H9 (cell line): ENCODE measurements around the gene MGLL. TPM values are rescaled to one million over a fixed set of nuclear protein-coding genes. Genes with fewer than 3 reads are reported as not detected.

Source experiments
- DNase-seq: peaks from one replicate; pipeline ENCODE4 v3.0.0-alpha.2; 2017
- H2AFZ ChIP-seq: one replicate; pipeline ENCODE4 v1.6.1; 2013; ENCODE audit warnings: mild to moderate bottlenecking, low read length, control low read depth, moderate library complexity
- H2AK5ac ChIP-seq: 2 replicates; pipeline ENCODE4 v1.6.1; 2013; ENCODE audit warnings: low read length, control low read depth, mixed read lengths; ENCODE audit not compliant: insufficient read length
- H2BK120ac ChIP-seq: one replicate; pipeline ENCODE4 v1.6.1; 2013; ENCODE audit warnings: low read depth, mild to moderate bottlenecking, low read length, control low read depth, inconsistent platforms; ENCODE audit not compliant: poor library complexity, severe bottlenecking
- H2BK12ac ChIP-seq: 2 replicates; pipeline ENCODE4 v1.6.1; 2013; ENCODE audit warnings: low read length, control low read depth, mixed read lengths, low read depth; ENCODE audit not compliant: insufficient read length
- H2BK15ac ChIP-seq: 2 replicates; pipeline ENCODE4 v1.6.1; 2013; ENCODE audit warnings: low read depth, low read length, control low read depth
- H2BK20ac ChIP-seq: one replicate; pipeline ENCODE4 v1.6.1; 2013; ENCODE audit warnings: low read depth, mild to moderate bottlenecking, low read length, control low read depth, inconsistent platforms; ENCODE audit not compliant: poor library complexity, severe bottlenecking
- H2BK5ac ChIP-seq: 2 replicates; pipeline ENCODE4 v1.6.1; 2013; ENCODE audit warnings: low read length, control low read depth, mixed read lengths; ENCODE audit not compliant: insufficient read length
- H3K14ac ChIP-seq: 2 replicates; pipeline ENCODE4 v1.6.1; 2013; ENCODE audit warnings: low read length, control low read depth; ENCODE audit not compliant: insufficient read depth
- H3K18ac ChIP-seq: 2 replicates; pipeline ENCODE4 v1.6.1; 2013; ENCODE audit warnings: low read depth, mild to moderate bottlenecking, mixed read lengths, low read length, control low read depth; ENCODE audit not compliant: insufficient read length
- H3K23ac ChIP-seq: 2 replicates; pipeline ENCODE4 v1.6.1; 2013; ENCODE audit warnings: low read length, control low read depth, mixed read lengths, low read depth; ENCODE audit not compliant: insufficient read length
- H3K23me2 ChIP-seq: 2 replicates; pipeline ENCODE4 v1.6.1; 2013; ENCODE audit warnings: low read depth, mild to moderate bottlenecking, mixed read lengths, low read length, control low read depth; ENCODE audit not compliant: insufficient read length, poor library complexity, severe bottlenecking
- H3K27ac ChIP-seq: 2 replicates; pipeline ENCODE4 v1.5.1; 2013; ENCODE audit warnings: low read length, control low read depth, mixed read lengths, low read depth; ENCODE audit not compliant: insufficient read length
- H3K27me3 ChIP-seq: 2 replicates; pipeline ENCODE4 v1.6.1; 2013; ENCODE audit warnings: low read length, control low read depth, inconsistent platforms; ENCODE audit not compliant: insufficient read depth
- H3K4ac ChIP-seq: 2 replicates; pipeline ENCODE4 v1.6.1; 2013; ENCODE audit warnings: low read depth, mild to moderate bottlenecking, control low read depth, inconsistent platforms, low read length, moderate library complexity
- H3K4me1 ChIP-seq: 2 replicates; pipeline ENCODE4 v1.6.1; 2013; ENCODE audit warnings: low read length, control low read depth, inconsistent platforms; ENCODE audit not compliant: insufficient read depth
- H3K4me2 ChIP-seq: 2 replicates; pipeline ENCODE4 v1.6.1; 2013; ENCODE audit warnings: low read length, control low read depth, mixed read lengths; ENCODE audit not compliant: insufficient read length, insufficient read depth
- H3K56ac ChIP-seq: 2 replicates; pipeline ENCODE4 v1.6.1; 2013; ENCODE audit warnings: low read depth, mild to moderate bottlenecking, mixed read lengths, low read length, control low read depth; ENCODE audit not compliant: insufficient read length
- H3K79me1 ChIP-seq: 2 replicates; pipeline ENCODE4 v1.6.1; 2013; ENCODE audit warnings: low read depth, mild to moderate bottlenecking, moderate library complexity, low read length, control low read depth, inconsistent platforms; ENCODE audit not compliant: insufficient read depth, poor library complexity, severe bottlenecking
- H3K79me2 ChIP-seq: 2 replicates; pipeline ENCODE4 v1.6.1; 2013; ENCODE audit warnings: low read length, control low read depth, inconsistent platforms; ENCODE audit not compliant: insufficient read depth
- H3K9ac ChIP-seq: 2 replicates; pipeline ENCODE4 v1.6.1; 2013; ENCODE audit warnings: low read length, control low read depth, mixed read lengths; ENCODE audit not compliant: insufficient read length; ENCODE audit errors: extremely low read depth
- H3K9me3 ChIP-seq: one replicate; pipeline ENCODE4 v1.6.1; 2013; ENCODE audit warnings: low read depth, low read length, inconsistent platforms; ENCODE audit not compliant: control insufficient read depth
- H3T11ph ChIP-seq: one replicate; pipeline ENCODE4 v1.6.1; 2013; ENCODE audit warnings: mild to moderate bottlenecking, low read length, control low read depth, inconsistent platforms
- H4K20me1 ChIP-seq: one replicate; pipeline ENCODE4 v1.6.1; 2013; ENCODE audit not compliant: control insufficient read depth, insufficient read length, insufficient read depth
- H4K5ac ChIP-seq: 2 replicates; pipeline ENCODE4 v1.6.1; 2013; ENCODE audit warnings: low read depth, mild to moderate bottlenecking, mixed read lengths, low read length, control low read depth; ENCODE audit not compliant: insufficient read length
- H4K8ac ChIP-seq: replicated peaks from 2 replicates; pipeline ENCODE4 v1.6.1; 2013; ENCODE audit warnings: low read length, control low read depth, mixed read lengths, low read depth; ENCODE audit not compliant: insufficient read length
- H4K91ac ChIP-seq: 2 replicates; pipeline ENCODE4 v1.6.1; 2013; ENCODE audit warnings: low read depth, mild to moderate bottlenecking, moderate library complexity, mixed read lengths, low read length, control low read depth; ENCODE audit not compliant: insufficient read length
- H3K27ac Mint-ChIP-seq, 3 experiments: 2 replicates in 2 of 3; 3 replicates in 1 of 3; pipeline ENCODE4 v1.8.0; 2020 to 2021; ENCODE audit warnings: mixed read lengths in 3 of 3, mild to moderate bottlenecking in 1 of 3, moderate library complexity in 1 of 3
- H3K27me3 Mint-ChIP-seq: 2 replicates; pipeline ENCODE4 v1.8.0; 2021; ENCODE audit warnings: low read depth, mild to moderate bottlenecking, moderate library complexity, mixed read lengths
- H3K36me3 Mint-ChIP-seq, 3 experiments: 2 replicates in 2 of 3; 3 replicates in 1 of 3; pipeline ENCODE4 v1.8.0; 2020 to 2021; ENCODE audit warnings: low read depth in 3 of 3, mixed read lengths in 3 of 3; ENCODE audit not compliant: insufficient read depth in 1 of 3
- H3K4me1 Mint-ChIP-seq, 2 experiments: 2 replicates each; pipeline ENCODE4 v1.8.0; 2020; ENCODE audit warnings: mixed read lengths in 2 of 2
- H3K4me3 Mint-ChIP-seq, 2 experiments: 2 replicates in 1 of 2; 3 replicates in 1 of 2; pipeline ENCODE4 v1.8.0; 2020 to 2021; ENCODE audit warnings: mild to moderate bottlenecking in 2 of 2, mixed read lengths in 2 of 2, moderate library complexity in 1 of 2
- H3K9me3 Mint-ChIP-seq, 2 experiments: 2 replicates in 1 of 2; 3 replicates in 1 of 2; pipeline ENCODE4 v1.8.0; 2020; ENCODE audit warnings: mild to moderate bottlenecking in 2 of 2, mixed read lengths in 2 of 2, moderate library complexity in 1 of 2
- WGBS: extraction: QIAGEN DNeasy Blood & Tissue Kit; methylation state at CpG from one replicate; pipeline ENCODE4 v1.1.7; 2013; ENCODE audit warnings: missing lambda C conversion rate, low lambda C conversion rate, mixed read lengths; ENCODE audit not compliant: insufficient read length; ENCODE audit errors: extremely low coverage; 5-methylcytosine and 5-hydroxymethylcytosine counted together
- total RNA-seq: library from RNA; stranded (reverse); gene quantifications from 2 replicates; pipeline ENCODE4 v1.2.1, GENCODE V29; 2021
- TF ChIP-seq, protein P1 (sequence below): fragments of 200-600 bp; sonication (generic); conservative IDR thresholded peaks from 3 replicates; pipeline ENCODE4 v1.8.0; 2021; ENCODE audit warnings: antibody characterized with exemption, mild to moderate bottlenecking

Gene MGLL
- total RNA-seq, 1 experiment from 2014 or later: 0.11 TPM

GRCh38 chr3:127740136-127740915 lies 82.0 kb downstream of the MGLL start:
- peaks cover 10% of the 10 kb centered on the region for H3K27me3 Mint-ChIP-seq
- peaks cover 10% of the 10 kb centered on the region in 2 experiments for H3K4me1 Mint-ChIP-seq
- H3K9me3 ChIP-seq: no peaks in the 10 kb centered on the region
- H3K79me2 ChIP-seq: no peaks in the 10 kb centered on the region
- H3K14ac ChIP-seq: no peak overlapping the region
- H2BK5ac ChIP-seq: no peak overlapping the region
- H4K91ac ChIP-seq: no peak overlapping the region
- TF ChIP-seq, protein P1, sequence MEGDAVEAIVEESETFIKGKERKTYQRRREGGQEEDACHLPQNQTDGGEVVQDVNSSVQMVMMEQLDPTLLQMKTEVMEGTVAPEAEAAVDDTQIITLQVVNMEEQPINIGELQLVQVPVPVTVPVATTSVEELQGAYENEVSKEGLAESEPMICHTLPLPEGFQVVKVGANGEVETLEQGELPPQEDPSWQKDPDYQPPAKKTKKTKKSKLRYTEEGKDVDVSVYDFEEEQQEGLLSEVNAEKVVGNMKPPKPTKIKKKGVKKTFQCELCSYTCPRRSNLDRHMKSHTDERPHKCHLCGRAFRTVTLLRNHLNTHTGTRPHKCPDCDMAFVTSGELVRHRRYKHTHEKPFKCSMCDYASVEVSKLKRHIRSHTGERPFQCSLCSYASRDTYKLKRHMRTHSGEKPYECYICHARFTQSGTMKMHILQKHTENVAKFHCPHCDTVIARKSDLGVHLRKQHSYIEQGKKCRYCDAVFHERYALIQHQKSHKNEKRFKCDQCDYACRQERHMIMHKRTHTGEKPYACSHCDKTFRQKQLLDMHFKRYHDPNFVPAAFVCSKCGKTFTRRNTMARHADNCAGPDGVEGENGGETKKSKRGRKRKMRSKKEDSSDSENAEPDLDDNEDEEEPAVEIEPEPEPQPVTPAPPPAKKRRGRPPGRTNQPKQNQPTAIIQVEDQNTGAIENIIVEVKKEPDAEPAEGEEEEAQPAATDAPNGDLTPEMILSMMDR: no peak
- no peak overlapping the region for H3K9ac ChIP-seq
- no peak overlapping the region for H2BK15ac ChIP-seq
- H4K5ac ChIP-seq: no peak overlapping the region
- no CpG with 5 or more reads among the region's 20 CpGs for WGBS
- H3T11ph ChIP-seq: no peak overlapping the region
- no peak overlapping the region; a peak in 1 of 7 replicates for H3K27ac Mint-ChIP-seq
- no peak overlapping the region for H3K27ac ChIP-seq
- no peaks in the 10 kb centered on the region for H4K20me1 ChIP-seq
- H2BK120ac ChIP-seq: no peak overlapping the region
- no peak for DNase-seq
- no peak overlapping the region for H3K56ac ChIP-seq
- H2AK5ac ChIP-seq: no peak overlapping the region
- H3K9me3 Mint-ChIP-seq: no peaks in the 10 kb centered on the region
- H3K27me3 ChIP-seq: no peaks in the 10 kb centered on the region
- H3K4me1 ChIP-seq: no peaks in the 10 kb centered on the region
- no peak overlapping the region for H3K23ac ChIP-seq
- no peak overlapping the region for H4K8ac ChIP-seq
- no peak overlapping the region for H3K4me3 Mint-ChIP-seq
- H2BK20ac ChIP-seq: no peak overlapping the region
- no peak overlapping the region for H3K18ac ChIP-seq
- H3K36me3 Mint-ChIP-seq: no peaks in the 10 kb centered on the region
- no peaks in the 10 kb centered on the region for H3K79me1 ChIP-seq
- H3K4me2 ChIP-seq: no peak overlapping the region
- no peaks in the 10 kb centered on the region for H3K23me2 ChIP-seq
- H3K4ac ChIP-seq: no peak overlapping the region
- no peak overlapping the region for H2AFZ ChIP-seq
- no peak overlapping the region for H2BK12ac ChIP-seq
